HCT116 (cell line): ENCODE results near the gene TRPM8.

Source experiments
- CTCF ChIP-seq, 3 experiments: fragments of 200-600 bp in 1 of 3; sonication (generic) in 1 of 3; IDR thresholded peaks in 2 of 3; conservative IDR thresholded peaks in 1 of 3; 2 replicates each; pipeline ENCODE4 v1.5.1; 2012 to 2017; ENCODE audit warnings: low read depth in 2 of 3, low read length in 2 of 3, antibody characterized with exemption in 1 of 3, borderline replicate concordance in 1 of 3, control low read depth in 1 of 3, mild to moderate bottlenecking in 1 of 3, mixed read lengths in 1 of 3, mixed run types in 1 of 3, moderate library complexity in 1 of 3; ENCODE audit not compliant: insufficient read depth in 1 of 3
- ELF1 ChIP-seq: IDR thresholded peaks from 2 replicates; pipeline ENCODE4 v1.6.1; 2012; ENCODE audit warnings: low read depth, borderline replicate concordance
- EZH2 ChIP-seq: fragments of 200-600 bp; sonication (generic); IDR thresholded peaks from 2 replicates; pipeline ENCODE4 v1.6.1; 2017; ENCODE audit warnings: antibody characterized with exemption, mixed run types
- POLR2A ChIP-seq: IDR thresholded peaks from 2 replicates; pipeline ENCODE4 v1.7.0; 2011; ENCODE audit warnings: borderline replicate concordance; ENCODE audit not compliant: insufficient read depth, insufficient read length; ENCODE audit errors: extremely low read depth
- POLR2AphosphoS5 ChIP-seq: IDR thresholded peaks from 2 replicates; pipeline ENCODE4 v1.6.1; 2011; ENCODE audit warnings: mild to moderate bottlenecking, low read depth, low read length, moderate library complexity
- REST ChIP-seq: IDR thresholded peaks from 2 replicates; pipeline ENCODE4 v1.6.1; 2012; ENCODE audit warnings: low read depth
- SIN3A ChIP-seq: IDR thresholded peaks from 2 replicates; pipeline ENCODE4 v1.6.1; 2012; ENCODE audit warnings: low read depth
- TCF7L2 ChIP-seq: IDR thresholded peaks from 2 replicates; pipeline ENCODE4 v1.7.0; 2011; ENCODE audit warnings: borderline replicate concordance, inconsistent platforms; ENCODE audit not compliant: insufficient read depth, insufficient read length; ENCODE audit errors: extremely low read depth
- YY1 ChIP-seq: IDR thresholded peaks from 2 replicates; pipeline ENCODE4 v1.6.1; 2011; ENCODE audit warnings: low read length, low read depth, moderate library complexity, mild to moderate bottlenecking; ENCODE audit not compliant: insufficient replicate concordance; ENCODE audit errors: extremely low read depth
- ZFX ChIP-seq: fragments of 450-650 bp; IDR thresholded peaks from 2 replicates; pipeline ENCODE4 v1.6.1; 2017
- ZNF274 ChIP-seq: fragments of 200-500 bp; sonication (Bioruptor generic); IDR thresholded peaks from 2 replicates; pipeline ENCODE4 v1.6.1; 2014; ENCODE audit warnings: mild to moderate bottlenecking, low read depth, low read length, inconsistent platforms

- TF ChIP-seq ZNF274 (no peak), POLR2AphosphoS5 (no peak), SIN3A (no peak), YY1 (no peak), ZFX (no peak), CTCF (IDR thresholded peaks at IDR 0.05 in 2 of 3, conservative IDR thresholded peaks at IDR 0.05 in 1 of 3; ENCODE audit: borderline replicate concordance in 1 of 3, insufficient read depth in 1 of 3, low read depth in 2 of 3, low read length in 2 of 3) (no peak), EZH2 (no peak), POLR2A (no peak), REST (no peak), ELF1 (no peak), TCF7L2 (no peak)
Observed at GRCh38 chr2:234025891-234026401, 108.8 kb downstream of the TRPM8 start.
